ENCODE measurements around the gene PCDH9. TPM values are rescaled to one million over a fixed set of nuclear protein-coding genes. Genes with fewer than 3 reads are reported as not detected.

The PCDH9 gene
- total and polyA plus RNA-seq, 10 of the 15 experiments (the other 5 are each of a cell fraction or from before 2014, with no cell fraction given): 0.02 to 2.3 (median 0.05) TPM; not detected in 1

DNA sequence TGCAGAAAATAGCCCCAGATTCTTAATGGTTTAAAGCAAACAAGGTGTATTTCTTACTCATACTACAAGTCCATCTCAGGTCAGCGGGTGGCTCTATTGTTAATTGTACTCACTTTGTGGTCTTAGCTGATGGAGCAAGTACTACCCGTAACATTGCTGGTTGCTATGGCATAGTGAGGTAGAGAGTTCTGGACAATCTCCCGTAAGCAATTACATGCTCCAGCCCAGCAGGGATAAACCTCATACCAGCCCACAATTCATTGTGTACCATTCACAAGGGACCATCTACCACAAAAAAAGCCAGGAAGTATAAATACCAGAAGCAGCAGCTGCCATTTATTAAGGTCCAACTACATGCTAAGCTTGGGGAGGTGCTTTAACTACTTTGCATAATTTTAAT lies 167.1 kb downstream of the PCDH9 start (continued):
- TF ChIP-seq, protein P1, sequence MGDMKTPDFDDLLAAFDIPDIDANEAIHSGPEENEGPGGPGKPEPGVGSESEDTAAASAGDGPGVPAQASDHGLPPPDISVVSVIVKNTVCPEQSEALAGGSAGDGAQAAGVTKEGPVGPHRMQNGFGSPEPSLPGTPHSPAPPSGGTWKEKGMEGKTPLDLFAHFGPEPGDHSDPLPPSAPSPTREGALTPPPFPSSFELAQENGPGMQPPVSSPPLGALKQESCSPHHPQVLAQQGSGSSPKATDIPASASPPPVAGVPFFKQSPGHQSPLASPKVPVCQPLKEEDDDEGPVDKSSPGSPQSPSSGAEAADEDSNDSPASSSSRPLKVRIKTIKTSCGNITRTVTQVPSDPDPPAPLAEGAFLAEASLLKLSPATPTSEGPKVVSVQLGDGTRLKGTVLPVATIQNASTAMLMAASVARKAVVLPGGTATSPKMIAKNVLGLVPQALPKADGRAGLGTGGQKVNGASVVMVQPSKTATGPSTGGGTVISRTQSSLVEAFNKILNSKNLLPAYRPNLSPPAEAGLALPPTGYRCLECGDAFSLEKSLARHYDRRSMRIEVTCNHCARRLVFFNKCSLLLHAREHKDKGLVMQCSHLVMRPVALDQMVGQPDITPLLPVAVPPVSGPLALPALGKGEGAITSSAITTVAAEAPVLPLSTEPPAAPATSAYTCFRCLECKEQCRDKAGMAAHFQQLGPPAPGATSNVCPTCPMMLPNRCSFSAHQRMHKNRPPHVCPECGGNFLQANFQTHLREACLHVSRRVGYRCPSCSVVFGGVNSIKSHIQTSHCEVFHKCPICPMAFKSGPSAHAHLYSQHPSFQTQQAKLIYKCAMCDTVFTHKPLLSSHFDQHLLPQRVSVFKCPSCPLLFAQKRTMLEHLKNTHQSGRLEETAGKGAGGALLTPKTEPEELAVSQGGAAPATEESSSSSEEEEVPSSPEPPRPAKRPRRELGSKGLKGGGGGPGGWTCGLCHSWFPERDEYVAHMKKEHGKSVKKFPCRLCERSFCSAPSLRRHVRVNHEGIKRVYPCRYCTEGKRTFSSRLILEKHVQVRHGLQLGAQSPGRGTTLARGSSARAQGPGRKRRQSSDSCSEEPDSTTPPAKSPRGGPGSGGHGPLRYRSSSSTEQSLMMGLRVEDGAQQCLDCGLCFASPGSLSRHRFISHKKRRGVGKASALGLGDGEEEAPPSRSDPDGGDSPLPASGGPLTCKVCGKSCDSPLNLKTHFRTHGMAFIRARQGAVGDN (IDR thresholded peaks at IDR 0.05): no peak
- no peak for TF ChIP-seq GATAD2B (conservative IDR thresholded peaks at IDR 0.05; ENCODE audit: low read depth)
- TF ChIP-seq, protein P2, sequence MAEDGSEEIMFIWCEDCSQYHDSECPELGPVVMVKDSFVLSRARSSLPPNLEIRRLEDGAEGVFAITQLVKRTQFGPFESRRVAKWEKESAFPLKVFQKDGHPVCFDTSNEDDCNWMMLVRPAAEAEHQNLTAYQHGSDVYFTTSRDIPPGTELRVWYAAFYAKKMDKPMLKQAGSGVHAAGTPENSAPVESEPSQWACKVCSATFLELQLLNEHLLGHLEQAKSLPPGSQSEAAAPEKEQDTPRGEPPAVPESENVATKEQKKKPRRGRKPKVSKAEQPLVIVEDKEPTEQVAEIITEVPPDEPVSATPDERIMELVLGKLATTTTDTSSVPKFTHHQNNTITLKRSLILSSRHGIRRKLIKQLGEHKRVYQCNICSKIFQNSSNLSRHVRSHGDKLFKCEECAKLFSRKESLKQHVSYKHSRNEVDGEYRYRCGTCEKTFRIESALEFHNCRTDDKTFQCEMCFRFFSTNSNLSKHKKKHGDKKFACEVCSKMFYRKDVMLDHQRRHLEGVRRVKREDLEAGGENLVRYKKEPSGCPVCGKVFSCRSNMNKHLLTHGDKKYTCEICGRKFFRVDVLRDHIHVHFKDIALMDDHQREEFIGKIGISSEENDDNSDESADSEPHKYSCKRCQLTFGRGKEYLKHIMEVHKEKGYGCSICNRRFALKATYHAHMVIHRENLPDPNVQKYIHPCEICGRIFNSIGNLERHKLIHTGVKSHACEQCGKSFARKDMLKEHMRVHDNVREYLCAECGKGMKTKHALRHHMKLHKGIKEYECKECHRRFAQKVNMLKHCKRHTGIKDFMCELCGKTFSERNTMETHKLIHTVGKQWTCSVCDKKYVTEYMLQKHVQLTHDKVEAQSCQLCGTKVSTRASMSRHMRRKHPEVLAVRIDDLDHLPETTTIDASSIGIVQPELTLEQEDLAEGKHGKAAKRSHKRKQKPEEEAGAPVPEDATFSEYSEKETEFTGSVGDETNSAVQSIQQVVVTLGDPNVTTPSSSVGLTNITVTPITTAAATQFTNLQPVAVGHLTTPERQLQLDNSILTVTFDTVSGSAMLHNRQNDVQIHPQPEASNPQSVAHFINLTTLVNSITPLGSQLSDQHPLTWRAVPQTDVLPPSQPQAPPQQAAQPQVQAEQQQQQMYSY (CRISPR knock-in tag; IDR thresholded peaks at IDR 0.05): no peak

DNA sequence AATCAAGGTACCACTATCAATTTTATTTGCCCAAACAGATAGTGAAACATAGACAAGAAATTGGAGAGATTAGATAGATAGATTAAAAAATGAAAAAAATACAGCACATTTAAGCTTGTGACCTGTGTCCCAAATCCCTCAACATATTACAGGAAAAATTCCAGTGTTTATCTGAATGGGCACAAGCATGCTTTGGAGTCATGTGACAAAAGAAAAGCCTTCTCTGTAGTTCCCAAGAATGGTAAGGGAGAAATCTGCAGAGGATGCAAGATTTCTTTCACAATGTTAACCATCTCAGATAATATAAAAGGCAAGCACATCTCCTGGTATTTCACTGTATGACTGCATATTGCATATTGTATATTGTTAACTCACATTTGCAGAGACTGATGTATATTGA lies 168.0 kb downstream of the PCDH9 start:
- H3K36me3 ChIP-seq (ENCODE audit: control insufficient read depth in 2 of 2, insufficient read depth in 2 of 2, low read length in 1 of 2): no peaks in the 10 kb centered on the region
- no peak overlapping the region for H2AFZ ChIP-seq (ENCODE audit: control insufficient read depth, low read depth, low read length)
- ChIA-PET RAD21 (ENCODE audit: unreplicated experiment) (no interaction called here), SMC1A (ENCODE audit: uncharacterized antibody, unreplicated experiment) (no interaction called here), POLR2A (no interaction called here), CTCF (interaction anchor here (1.4 kb wide), 1 partner anchor 118 kb away, joined by 3 read pairs; no protein-coding TSS in a partner anchor)
- BruUV-seq (replicated peaks): no TSS peak
- H3K9ac ChIP-seq (ENCODE audit: control insufficient read depth, insufficient read depth, low read length): no peak overlapping the region
- intact Hi-C loops (cut with micrococcal nuclease; ENCODE audit: unreplicated experiment): no loop called here
- no peak overlapping the region for H3K27ac ChIP-seq (ENCODE audit: control insufficient read depth, insufficient read depth)
- no peak overlapping the region for H3K4me2 ChIP-seq (ENCODE audit: control insufficient read depth, insufficient read depth)
- H4K20me1 ChIP-seq (ENCODE audit: control insufficient read depth, insufficient read depth): no peaks in the 10 kb centered on the region
- ATAC-seq (no peak), DNase-seq (ENCODE audit: low read depth, low spot score) (no peak), FAIRE-seq (no peak)
- H3K27me3 ChIP-seq (replicated peaks in 1 of 2; ENCODE audit: control insufficient read depth in 2 of 2, insufficient read depth in 2 of 2, low read length in 1 of 2): no peaks in the 10 kb centered on the region
- in situ Hi-C loops (cut with MboI): no loop called here
- H3K4me1 ChIP-seq (ENCODE audit: control insufficient read depth, insufficient read depth, low read length): no peaks in the 10 kb centered on the region
- H3K79me2 ChIP-seq (ENCODE audit: control insufficient read depth, insufficient read depth, low read length): no peaks in the 10 kb centered on the region
- TF ChIP-seq WRNIP1 (IDR thresholded peaks at IDR 0.05; ENCODE audit: borderline replicate concordance, low read depth, low read length) (no peak), PAX5 (IDR thresholded peaks at IDR 0.05; ENCODE audit: borderline replicate concordance, low read depth, low read length) (no peak), STAT3 (IDR thresholded peaks at IDR 0.05; ENCODE audit: low read depth, low read length) (no peak), ETV6 (conservative IDR thresholded peaks at IDR 0.05 in 1 of 2, IDR thresholded peaks at IDR 0.05 in 1 of 2; ENCODE audit: borderline replicate concordance in 1 of 2, low read depth in 1 of 2) (no peak), HCFC1 (IDR thresholded peaks at IDR 0.05; ENCODE audit: low read length) (no peak), SREBF2 (IDR thresholded peaks at IDR 0.05; ENCODE audit: low read length) (no peak)
- H3K9me3 ChIP-seq (replicated peaks; ENCODE audit: control insufficient read depth, insufficient read depth, low read length): no peaks in the 10 kb centered on the region
- H3K4me3 ChIP-seq: no peak overlapping the region
